CD14-positive monocyte (primary cell): Measurements from ENCODE around the gene NHS. TPM values are rescaled to one million over a fixed set of nuclear protein-coding genes. Genes with fewer than 3 reads are reported as not detected.
A peak's percentile ranks its signal among the peaks of the same experiment; 100 is the strongest.

ENCODE experiments used
- DNase-seq, 3 donors: peaks; one replicate each; pipeline ENCODE4 v3.0.0-alpha.2; 2011 to 2022
- H2AFZ ChIP-seq: 2 replicates; pipeline ENCODE4 v1.6.0; 2012; ENCODE audit warnings: mild to moderate bottlenecking, low read depth, low read length, inconsistent platforms; ENCODE audit not compliant: insufficient read depth, poor library complexity, severe bottlenecking
- H3K27ac ChIP-seq, 2 donors: 1 replicate in 1 of 2; 2 replicates in 1 of 2; pipeline ENCODE4 v1.5.1; 2012 to 2013; ENCODE audit warnings: low read length in 2 of 2, control low read depth in 1 of 2, inconsistent platforms in 1 of 2, low read depth in 1 of 2, mild to moderate bottlenecking in 1 of 2
- H3K27me3 ChIP-seq, 2 donors: one replicate each; pipeline versions ENCODE4 v1.6.0 to v1.6.1; 2011 to 2013; ENCODE audit warnings: low read length in 2 of 2; ENCODE audit not compliant: control insufficient read depth in 2 of 2, insufficient read depth in 2 of 2
- H3K36me3 ChIP-seq, 2 donors: replicated peaks in 1 of 2; 1 replicate in 1 of 2; 2 replicates in 1 of 2; pipeline versions ENCODE4 v1.5.1 to v1.6.1; 2012 to 2013; ENCODE audit warnings: low read length in 2 of 2, control low read depth in 1 of 2, inconsistent platforms in 1 of 2, mild to moderate bottlenecking in 1 of 2; ENCODE audit not compliant: insufficient read depth in 2 of 2, control insufficient read depth in 1 of 2
- H3K4me1 ChIP-seq, 2 donors: 1 replicate in 1 of 2; 2 replicates in 1 of 2; pipeline versions ENCODE4 v1.5.1 to v1.6.1; 2012 to 2013; ENCODE audit warnings: low read length in 2 of 2, control low read depth in 1 of 2, inconsistent platforms in 1 of 2, mild to moderate bottlenecking in 1 of 2, moderate library complexity in 1 of 2; ENCODE audit not compliant: insufficient read depth in 2 of 2, control insufficient read depth in 1 of 2
- H3K4me2 ChIP-seq: replicated peaks from 2 replicates; pipeline ENCODE3; 2012; ENCODE audit warnings: low read length, moderate library complexity, mild to moderate bottlenecking; ENCODE audit not compliant: poor library complexity, severe bottlenecking; ENCODE audit errors: extremely low read depth
- H3K4me3 ChIP-seq, 3 experiments: fragments of 200-600 bp in 1 of 3; sonication (generic) in 1 of 3; replicated peaks in 1 of 3; 1 replicate in 2 of 3; 2 replicates in 1 of 3; pipeline ENCODE4 v1.5.1; 2011 to 2013; ENCODE audit warnings: low read length in 3 of 3, mild to moderate bottlenecking in 3 of 3, control low read depth in 2 of 3, low read depth in 2 of 3, inconsistent platforms in 1 of 3, moderate library complexity in 1 of 3
- H3K79me2 ChIP-seq: 2 replicates; pipeline ENCODE4 v1.6.0; 2012; ENCODE audit warnings: mild to moderate bottlenecking, control low read depth, inconsistent platforms, low read length, moderate library complexity; ENCODE audit not compliant: insufficient read depth
- H3K9ac ChIP-seq: 2 replicates; pipeline ENCODE4 v1.6.0; 2017; ENCODE audit warnings: low read length, mild to moderate bottlenecking; ENCODE audit not compliant: insufficient read depth, poor library complexity, severe bottlenecking
- H3K9me3 ChIP-seq, 2 donors: replicated peaks in 1 of 2; 1 replicate in 1 of 2; 2 replicates in 1 of 2; pipeline versions ENCODE4 v1.5.1 to v1.6.1; 2012 to 2013; ENCODE audit warnings: low read length in 2 of 2, control low read depth in 1 of 2; ENCODE audit not compliant: control insufficient read depth in 1 of 2, insufficient read depth in 1 of 2
- H4K20me1 ChIP-seq: 2 replicates; pipeline ENCODE4 v1.6.0; 2012; ENCODE audit warnings: mild to moderate bottlenecking, low read length, control low read depth, moderate library complexity; ENCODE audit not compliant: insufficient read depth
- H3K27ac Mint-ChIP-seq, 7 donors: one replicate each; pipeline ENCODE4 v1.8.0; 2020; ENCODE audit warnings: mild to moderate bottlenecking in 7 of 7, mixed read lengths in 7 of 7, moderate library complexity in 6 of 7, inconsistent platforms in 2 of 7
- H3K27me3 Mint-ChIP-seq, 3 donors: one replicate each; pipeline ENCODE4 v1.8.0; 2021 to 2022; ENCODE audit warnings: low read depth in 3 of 3, mild to moderate bottlenecking in 3 of 3, mixed read lengths in 3 of 3, moderate library complexity in 3 of 3, inconsistent platforms in 1 of 3
- H3K36me3 Mint-ChIP-seq, 2 donors: one replicate each; pipeline ENCODE4 v1.8.0; 2020; ENCODE audit warnings: mixed read lengths in 2 of 2, inconsistent platforms in 1 of 2, mild to moderate bottlenecking in 1 of 2
- H3K4me1 Mint-ChIP-seq: one replicate; pipeline ENCODE4 v1.8.0; 2020; ENCODE audit warnings: mild to moderate bottlenecking, mixed read lengths
- H3K4me3 Mint-ChIP-seq, 2 donors: one replicate each; pipeline ENCODE4 v1.8.0; 2020; ENCODE audit warnings: mild to moderate bottlenecking in 2 of 2, mixed read lengths in 2 of 2, moderate library complexity in 1 of 2
- H3K9me3 Mint-ChIP-seq, 7 donors: one replicate each; pipeline ENCODE4 v1.8.0; 2020 to 2022; ENCODE audit warnings: mixed read lengths in 7 of 7, mild to moderate bottlenecking in 6 of 7, moderate library complexity in 6 of 7, inconsistent platforms in 2 of 7
- WGBS: methylation state at CpG from one replicate; pipeline ENCODE4 v1.1.5; 2013; ENCODE audit warnings: missing lambda C conversion rate; ENCODE audit not compliant: insufficient coverage; 5-methylcytosine and 5-hydroxymethylcytosine counted together
- intact Hi-C, 2 donors: fragments of 100-400 bp; cut with micrococcal nuclease; formaldehyde crosslinking; loops; one replicate each; pipeline versions ENCODE4 v1.15.0 to v1.15.1; 2023
- polyA plus RNA-seq, 3 donors: library from polyadenylated mRNA; depleted of rRNA in 1 of 3; unstranded in 2 of 3; stranded (reverse) in 1 of 3; fragments of 300-500 nt in 2 of 3; fragments of >200 nt in 1 of 3; fragmentation: Illumina TruSeq in 2 of 3; gene quantifications; 1 replicate in 2 of 3; 2 replicates in 1 of 3; pipeline ENCODE4 v1.2.3, GENCODE V29; 2012 to 2021
- TF ChIP-seq, protein P1 (sequence below): fragments of 200-600 bp; IDR thresholded peaks from one replicate; pipeline ENCODE4 v1.8.0; 2022; ENCODE audit warnings: antibody characterized with exemption, mild to moderate bottlenecking

NHS gene
- polyA plus RNA-seq, 3 donors: 0.86 to 1.8 (median 1.3) TPM

DNA sequence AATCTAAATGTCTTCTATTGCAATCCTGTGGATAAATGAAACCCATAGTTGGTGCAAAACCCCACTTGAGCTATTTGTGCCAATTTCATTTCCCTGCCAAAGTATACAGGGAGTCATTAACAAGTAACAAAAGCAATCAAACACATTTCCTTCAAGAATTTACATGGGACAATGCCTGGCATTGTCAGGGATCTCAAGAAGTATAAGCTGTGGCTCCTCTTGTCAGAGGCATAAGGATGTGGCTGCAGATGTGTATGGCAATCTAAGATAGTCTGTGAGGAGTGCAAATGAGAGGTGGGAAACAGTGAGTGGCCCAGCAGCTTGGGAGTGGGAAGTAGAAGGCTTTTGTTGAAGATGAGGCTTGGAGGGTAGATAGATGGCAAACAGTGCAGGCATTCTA, 304.3 kb downstream of the NHS start:
- H3K79me2 ChIP-seq: no peaks in the 10 kb centered on the region
- TF ChIP-seq, protein P1, sequence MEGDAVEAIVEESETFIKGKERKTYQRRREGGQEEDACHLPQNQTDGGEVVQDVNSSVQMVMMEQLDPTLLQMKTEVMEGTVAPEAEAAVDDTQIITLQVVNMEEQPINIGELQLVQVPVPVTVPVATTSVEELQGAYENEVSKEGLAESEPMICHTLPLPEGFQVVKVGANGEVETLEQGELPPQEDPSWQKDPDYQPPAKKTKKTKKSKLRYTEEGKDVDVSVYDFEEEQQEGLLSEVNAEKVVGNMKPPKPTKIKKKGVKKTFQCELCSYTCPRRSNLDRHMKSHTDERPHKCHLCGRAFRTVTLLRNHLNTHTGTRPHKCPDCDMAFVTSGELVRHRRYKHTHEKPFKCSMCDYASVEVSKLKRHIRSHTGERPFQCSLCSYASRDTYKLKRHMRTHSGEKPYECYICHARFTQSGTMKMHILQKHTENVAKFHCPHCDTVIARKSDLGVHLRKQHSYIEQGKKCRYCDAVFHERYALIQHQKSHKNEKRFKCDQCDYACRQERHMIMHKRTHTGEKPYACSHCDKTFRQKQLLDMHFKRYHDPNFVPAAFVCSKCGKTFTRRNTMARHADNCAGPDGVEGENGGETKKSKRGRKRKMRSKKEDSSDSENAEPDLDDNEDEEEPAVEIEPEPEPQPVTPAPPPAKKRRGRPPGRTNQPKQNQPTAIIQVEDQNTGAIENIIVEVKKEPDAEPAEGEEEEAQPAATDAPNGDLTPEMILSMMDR: no peak
- no peak overlapping the region for H3K9ac ChIP-seq
- H3K27ac Mint-ChIP-seq: peak overlapping the region in 1 of 7 donors; percentile 81
- H3K27ac ChIP-seq: no peak overlapping the region
- H3K4me2 ChIP-seq: no peak overlapping the region
- no peak for DNase-seq
- no peaks in the 10 kb centered on the region for H3K36me3 ChIP-seq
- peaks cover 0 to 6% (median 0%) of the 10 kb centered on the region in 7 donors for H3K9me3 Mint-ChIP-seq
- no peaks in the 10 kb centered on the region for H3K9me3 ChIP-seq
- peaks cover 60 to 61% of the 10 kb centered on the region in 2 donors for H3K4me1 ChIP-seq
- intact Hi-C loops: no loop called here
- H3K4me1 Mint-ChIP-seq: peaks cover 57% of the 10 kb centered on the region
- H3K4me3 ChIP-seq: no peak overlapping the region
- H4K20me1 ChIP-seq: no peaks in the 10 kb centered on the region
- no peak overlapping the region for H3K4me3 Mint-ChIP-seq
- H3K36me3 Mint-ChIP-seq: peaks cover 0 to under 1% of the 10 kb centered on the region in 2 donors
- H3K27me3 Mint-ChIP-seq: peaks cover 0 to 5% (median 2%) of the 10 kb centered on the region in 3 donors
- no peak overlapping the region for H2AFZ ChIP-seq
- no peaks in the 10 kb centered on the region for H3K27me3 ChIP-seq

DNA sequence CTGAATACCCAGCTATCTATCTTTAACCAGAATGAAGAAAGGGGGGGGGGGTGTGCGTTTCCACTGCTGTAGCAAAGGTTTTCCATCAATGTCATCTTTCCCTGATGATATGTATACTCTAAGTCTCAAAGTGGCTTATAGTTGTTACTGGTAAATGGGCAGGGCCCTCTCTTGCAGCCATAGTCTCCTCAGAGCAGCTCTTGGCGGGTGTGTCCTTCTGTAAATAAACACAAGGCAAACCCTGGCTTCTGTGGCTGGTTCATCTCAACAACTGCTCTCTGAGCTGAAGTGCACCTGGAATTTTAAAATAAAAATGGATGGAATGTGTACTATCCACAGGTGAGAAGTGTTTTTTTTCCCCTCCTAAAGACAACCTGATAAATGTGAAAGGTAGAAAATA, 304.8 kb downstream of the NHS start:
- peaks cover 0 to 3% (median 2%) of the 10 kb centered on the region in 3 donors for H3K27me3 Mint-ChIP-seq

More for the DNA sequence above, 304.8 kb downstream of the NHS start:
- no CpG with 5 or more reads among the region's 2 CpGs for WGBS
- Histone ChIP-seq H3K27me3 (no peaks in the 10 kb centered on the region), H4K20me1 (no peaks in the 10 kb centered on the region), H3K79me2 (no peaks in the 10 kb centered on the region), H3K4me3 (no peak overlapping the region), H3K9me3 (no peaks in the 10 kb centered on the region), H3K4me2 (no peak overlapping the region), H3K27ac (no peak overlapping the region), H2AFZ (no peak overlapping the region), H3K9ac (no peak overlapping the region), H3K4me1 (peaks cover 55% of the 10 kb centered on the region in 2 donors), H3K36me3 (no peaks in the 10 kb centered on the region)
- Mint-ChIP-seq H3K27ac (peak overlapping the region in 2 of 7 donors; percentile 22 to 42), H3K36me3 (no peaks in the 10 kb centered on the region), H3K9me3 (peaks cover 0 to 6% (median 0%) of the 10 kb centered on the region in 7 donors), H3K4me3 (no peak overlapping the region), H3K4me1 (peaks cover 51% of the 10 kb centered on the region)
- DNase-seq: no peak
- TF ChIP-seq, protein P1: no peak
- intact Hi-C loops: no loop called here
